HG02885 (cell line): ENCODE measurements around the gene UGT8.
A peak's percentile ranks its signal among the peaks of the same experiment; 100 is the strongest.
"Not testable (repeated sequence)": the region's sequence is repeated elsewhere in the genome, so short reads cannot be mapped to it uniquely, and the experiment has no call there.

Source experiments
- ATAC-seq: cut with Tn5 transposase; IDR thresholded peaks from one replicate; pipeline ENCODE4 v1.9.1; 2021; ENCODE audit warnings: mild to moderate bottlenecking; ENCODE audit not compliant: unreplicated experiment, poor library complexity

UGT8 gene

GRCh38 chr4:114601304-114602052, 2.9 kb downstream of the UGT8 start:
- peak; percentile 50 for ATAC-seq

- ATAC-seq = peak; percentile 89
Measured at GRCh38 chr4:114603497-114603896, 4.9 kb downstream of the UGT8 start.

GRCh38 chr4:114606245-114606644, 7.6 kb downstream of the UGT8 start:
- no peak for ATAC-seq

- no peak for ATAC-seq
Measured at GRCh38 chr4:114607056-114607455, 8.4 kb downstream of the UGT8 start.

- no peak for ATAC-seq
Measured at GRCh38 chr4:114613560-114613959, 15.0 kb downstream of the UGT8 start.

GRCh38 chr4:114615435-114615834, 16.8 kb downstream of the UGT8 start:
- no peak for ATAC-seq

GRCh38 chr4:114616036-114616435, 17.4 kb downstream of the UGT8 start:
- ATAC-seq = not testable (repeated sequence)

- ATAC-seq = no peak
Measured at GRCh38 chr4:114626196-114626595, 27.6 kb downstream of the UGT8 start.

GRCh38 chr4:114636192-114636935, 37.8 kb downstream of the UGT8 start:
- no peak for ATAC-seq

- no peak for ATAC-seq
Measured at GRCh38 chr4:114642173-114642780, 43.7 kb downstream of the UGT8 start.

- ATAC-seq = no peak
Measured at GRCh38 chr4:114649908-114650307, 51.3 kb downstream of the UGT8 start.

- no peak for ATAC-seq
Measured at GRCh38 chr4:114653675-114654074, 55.1 kb downstream of the UGT8 start.

GRCh38 chr4:114654592-114654991, 56.0 kb downstream of the UGT8 start:
- no peak for ATAC-seq

GRCh38 chr4:114658179-114658578, 59.6 kb downstream of the UGT8 start:
- ATAC-seq = no peak

GRCh38 chr4:114658776-114659175, 60.2 kb downstream of the UGT8 start:
- no peak for ATAC-seq

- ATAC-seq = peak; percentile 98
Measured at GRCh38 chr4:114659386-114660008, 60.9 kb downstream of the UGT8 start.

GRCh38 chr4:114663083-114663482, 64.5 kb downstream of the UGT8 start:
- ATAC-seq = no peak

GRCh38 chr4:114668577-114668976, 70.0 kb downstream of the UGT8 start:
- no peak for ATAC-seq

GRCh38 chr4:114670733-114671132, 72.1 kb downstream of the UGT8 start:
- ATAC-seq = peak; percentile 73

- ATAC-seq = no peak
Measured at GRCh38 chr4:114673306-114673705, 74.7 kb downstream of the UGT8 start.

GRCh38 chr4:114674080-114674479, 75.5 kb downstream of the UGT8 start:
- ATAC-seq = no peak
